Measurements from ENCODE around the gene GET3. TPM values are rescaled to one million over a fixed set of nuclear protein-coding genes. Genes with fewer than 3 reads are reported as not detected.

The GET3 gene
- polyA plus RNA-seq, 3 donors, result 97.5 to 122 (median 108) TPM

DNA sequence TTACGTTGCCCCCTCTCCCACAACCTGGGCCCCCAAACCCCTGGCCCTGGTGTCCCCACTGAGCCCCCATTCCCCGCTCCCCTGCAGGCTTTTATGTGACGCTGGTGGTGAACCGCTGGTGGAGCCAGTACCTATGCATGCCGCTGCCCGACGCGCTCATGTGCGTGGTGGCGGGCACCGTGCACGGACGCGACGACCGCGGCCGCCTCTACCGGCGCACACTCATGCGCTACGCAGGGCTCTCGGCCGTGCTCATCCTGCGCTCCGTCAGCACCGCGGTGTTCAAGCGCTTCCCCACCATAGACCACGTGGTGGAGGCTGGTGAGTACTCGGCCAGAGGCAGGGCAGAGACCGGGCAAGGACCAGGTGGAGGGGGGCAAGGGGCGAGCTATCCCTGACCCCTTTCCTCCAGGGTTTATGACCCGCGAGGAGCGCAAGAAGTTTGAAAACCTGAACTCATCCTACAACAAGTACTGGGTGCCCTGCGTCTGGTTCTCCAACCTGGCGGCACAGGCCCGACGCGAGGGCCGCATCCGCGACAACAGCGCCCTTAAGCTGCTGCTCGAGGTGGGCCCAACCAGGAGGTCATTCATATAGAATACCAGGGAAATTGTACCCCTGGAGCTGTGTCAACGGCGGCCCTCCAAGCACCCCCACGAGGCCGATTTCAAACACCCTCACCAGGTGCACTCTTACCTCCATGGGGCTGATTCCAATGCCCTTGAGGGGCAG lies 17.3 kb downstream of the GET3 start:
- Mint-ChIP-seq H3K4me3 (no peak overlapping the region), H3K36me3 (no peaks in the 10 kb centered on the region), H3K4me1 (peaks cover 10% of the 10 kb centered on the region), H3K27ac (no peak overlapping the region), H3K9me3 (peaks cover 0 to under 1% (median 0%) of the 10 kb centered on the region in 7 donors), H3K27me3 (ENCODE audit: low read depth in 3 of 3) (peaks cover 28 to 42% (median 28%) of the 10 kb centered on the region in 3 donors)
- Histone ChIP-seq H4K20me1 (ENCODE audit: insufficient read depth, low read length) (no peaks in the 10 kb centered on the region), H3K4me3 (replicated peaks in 1 of 3; ENCODE audit: low read depth in 2 of 3, low read length in 3 of 3) (no peak overlapping the region), H3K27me3 (ENCODE audit: control insufficient read depth in 2 of 2, insufficient read depth in 2 of 2, low read length in 2 of 2) (peaks cover 0 to 19% of the 10 kb centered on the region in 2 donors), H3K4me2 (replicated peaks; ENCODE audit: extremely low read depth, low read length, poor library complexity, severe bottlenecking) (no peak overlapping the region), H3K36me3 (replicated peaks in 1 of 2; ENCODE audit: control insufficient read depth in 1 of 2, insufficient read depth in 2 of 2, low read length in 2 of 2) (no peaks in the 10 kb centered on the region), H3K27ac (ENCODE audit: low read depth in 1 of 2, low read length in 2 of 2) (no peak overlapping the region), H3K9me3 (replicated peaks in 1 of 2; ENCODE audit: control insufficient read depth in 1 of 2, insufficient read depth in 1 of 2, low read length in 2 of 2) (no peaks in the 10 kb centered on the region), H3K4me1 (ENCODE audit: control insufficient read depth in 1 of 2, insufficient read depth in 2 of 2, low read length in 2 of 2) (peaks cover 4 to 8% of the 10 kb centered on the region in 2 donors), H3K79me2 (ENCODE audit: insufficient read depth, low read length) (no peaks in the 10 kb centered on the region), H3K9ac (ENCODE audit: insufficient read depth, low read length, poor library complexity, severe bottlenecking) (no peak overlapping the region), H2AFZ (ENCODE audit: insufficient read depth, low read depth, low read length, poor library complexity, severe bottlenecking) (no peak overlapping the region)
- DNase-seq, result no peak
- TF ChIP-seq, protein P1, sequence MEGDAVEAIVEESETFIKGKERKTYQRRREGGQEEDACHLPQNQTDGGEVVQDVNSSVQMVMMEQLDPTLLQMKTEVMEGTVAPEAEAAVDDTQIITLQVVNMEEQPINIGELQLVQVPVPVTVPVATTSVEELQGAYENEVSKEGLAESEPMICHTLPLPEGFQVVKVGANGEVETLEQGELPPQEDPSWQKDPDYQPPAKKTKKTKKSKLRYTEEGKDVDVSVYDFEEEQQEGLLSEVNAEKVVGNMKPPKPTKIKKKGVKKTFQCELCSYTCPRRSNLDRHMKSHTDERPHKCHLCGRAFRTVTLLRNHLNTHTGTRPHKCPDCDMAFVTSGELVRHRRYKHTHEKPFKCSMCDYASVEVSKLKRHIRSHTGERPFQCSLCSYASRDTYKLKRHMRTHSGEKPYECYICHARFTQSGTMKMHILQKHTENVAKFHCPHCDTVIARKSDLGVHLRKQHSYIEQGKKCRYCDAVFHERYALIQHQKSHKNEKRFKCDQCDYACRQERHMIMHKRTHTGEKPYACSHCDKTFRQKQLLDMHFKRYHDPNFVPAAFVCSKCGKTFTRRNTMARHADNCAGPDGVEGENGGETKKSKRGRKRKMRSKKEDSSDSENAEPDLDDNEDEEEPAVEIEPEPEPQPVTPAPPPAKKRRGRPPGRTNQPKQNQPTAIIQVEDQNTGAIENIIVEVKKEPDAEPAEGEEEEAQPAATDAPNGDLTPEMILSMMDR (IDR thresholded peaks at IDR 0.05), result no peak
- 70% methylated on average over 42 of the region's 50 CpGs for WGBS (ENCODE audit: insufficient coverage)
- intact Hi-C loops (cut with micrococcal nuclease), result no loop called here

DNA sequence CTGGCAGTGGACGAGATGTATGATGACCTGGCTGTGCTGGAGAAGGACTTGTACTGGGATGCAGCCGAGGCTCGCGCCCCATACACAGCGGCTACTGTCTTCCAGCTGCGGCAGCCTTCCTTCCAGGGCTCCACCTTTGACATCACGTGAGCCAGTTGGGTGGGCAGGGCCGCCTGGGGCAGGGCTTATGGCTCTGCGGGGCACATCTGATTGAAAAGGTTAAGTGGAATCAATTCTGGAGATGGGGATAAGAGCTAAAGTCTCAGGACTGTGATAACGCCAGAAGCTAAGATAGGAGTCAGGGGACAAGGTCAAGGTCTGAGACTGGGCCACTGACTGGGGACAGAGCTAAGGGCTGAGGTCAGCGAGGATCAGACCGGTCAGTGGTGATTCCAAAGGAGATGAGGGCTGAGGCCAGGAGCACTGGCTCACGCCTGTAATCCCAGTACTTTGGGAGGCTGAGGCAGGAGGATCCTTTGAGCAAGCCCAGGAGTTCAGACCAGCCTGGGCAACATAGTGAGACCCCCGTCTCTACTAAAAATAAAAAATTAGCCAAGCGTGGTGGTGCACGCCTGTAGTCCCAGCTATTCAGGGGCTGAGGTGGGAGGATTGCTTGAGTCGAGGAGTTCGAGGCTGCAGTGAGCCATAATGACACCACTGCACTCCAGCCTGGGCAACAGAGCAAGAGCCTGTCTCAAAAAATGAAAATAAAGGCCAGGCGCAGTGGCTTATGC lies 19.0 kb downstream of the GET3 start:
- no peak overlapping the region for H3K27ac ChIP-seq (ENCODE audit: low read depth in 1 of 2, low read length in 2 of 2)
- TF ChIP-seq, protein P1 (IDR thresholded peaks at IDR 0.05), result no peak
- Mint-ChIP-seq H3K27ac (no peak overlapping the region), H3K27me3 (ENCODE audit: low read depth in 3 of 3) (peaks cover 14 to 31% (median 21%) of the 10 kb centered on the region in 3 donors), H3K4me3 (no peak overlapping the region), H3K9me3 (peaks cover 0 to 2% (median 0%) of the 10 kb centered on the region in 7 donors), H3K4me1 (peaks cover 12% of the 10 kb centered on the region), H3K36me3 (no peaks in the 10 kb centered on the region)
- H3K4me2 ChIP-seq (replicated peaks; ENCODE audit: extremely low read depth, low read length, poor library complexity, severe bottlenecking), result no peak overlapping the region
- H3K4me3 ChIP-seq (replicated peaks in 1 of 3; ENCODE audit: low read depth in 2 of 3, low read length in 3 of 3), result no peak overlapping the region
- no peak for DNase-seq
- intact Hi-C loops (cut with micrococcal nuclease), result loop anchor here in 1 of 2 donors (2.0 kb wide), 2 partner anchors 40 to 192 kb away; no protein-coding TSS in a partner anchor
- H3K79me2 ChIP-seq (ENCODE audit: insufficient read depth, low read length), result no peaks in the 10 kb centered on the region
- H3K27me3 ChIP-seq (ENCODE audit: control insufficient read depth in 2 of 2, insufficient read depth in 2 of 2, low read length in 2 of 2), result peaks cover 0 to 10% of the 10 kb centered on the region in 2 donors
- H3K36me3 ChIP-seq (replicated peaks in 1 of 2; ENCODE audit: control insufficient read depth in 1 of 2, insufficient read depth in 2 of 2, low read length in 2 of 2), result no peaks in the 10 kb centered on the region
- H3K9ac ChIP-seq (ENCODE audit: insufficient read depth, low read length, poor library complexity, severe bottlenecking), result no peak overlapping the region
- peaks cover 4 to 8% of the 10 kb centered on the region in 2 donors for H3K4me1 ChIP-seq (ENCODE audit: control insufficient read depth in 1 of 2, insufficient read depth in 2 of 2, low read length in 2 of 2)
- 92% methylated on average over 17 of the region's 19 CpGs for WGBS (ENCODE audit: insufficient coverage)
- H2AFZ ChIP-seq (ENCODE audit: insufficient read depth, low read depth, low read length, poor library complexity, severe bottlenecking), result no peak overlapping the region
- H4K20me1 ChIP-seq (ENCODE audit: insufficient read depth, low read length), result no peaks in the 10 kb centered on the region
- H3K9me3 ChIP-seq (replicated peaks in 1 of 2; ENCODE audit: control insufficient read depth in 1 of 2, insufficient read depth in 1 of 2, low read length in 2 of 2), result no peaks in the 10 kb centered on the region
